ENCODE measurements around the gene CACNG7. TPM values are rescaled to one million over a fixed set of nuclear protein-coding genes. Genes with fewer than 3 reads are reported as not detected.

CACNG7 gene, protein sequence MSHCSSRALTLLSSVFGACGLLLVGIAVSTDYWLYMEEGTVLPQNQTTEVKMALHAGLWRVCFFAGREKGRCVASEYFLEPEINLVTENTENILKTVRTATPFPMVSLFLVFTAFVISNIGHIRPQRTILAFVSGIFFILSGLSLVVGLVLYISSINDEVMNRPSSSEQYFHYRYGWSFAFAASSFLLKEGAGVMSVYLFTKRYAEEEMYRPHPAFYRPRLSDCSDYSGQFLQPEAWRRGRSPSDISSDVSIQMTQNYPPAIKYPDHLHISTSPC
- not detected for total RNA-seq

DNA sequence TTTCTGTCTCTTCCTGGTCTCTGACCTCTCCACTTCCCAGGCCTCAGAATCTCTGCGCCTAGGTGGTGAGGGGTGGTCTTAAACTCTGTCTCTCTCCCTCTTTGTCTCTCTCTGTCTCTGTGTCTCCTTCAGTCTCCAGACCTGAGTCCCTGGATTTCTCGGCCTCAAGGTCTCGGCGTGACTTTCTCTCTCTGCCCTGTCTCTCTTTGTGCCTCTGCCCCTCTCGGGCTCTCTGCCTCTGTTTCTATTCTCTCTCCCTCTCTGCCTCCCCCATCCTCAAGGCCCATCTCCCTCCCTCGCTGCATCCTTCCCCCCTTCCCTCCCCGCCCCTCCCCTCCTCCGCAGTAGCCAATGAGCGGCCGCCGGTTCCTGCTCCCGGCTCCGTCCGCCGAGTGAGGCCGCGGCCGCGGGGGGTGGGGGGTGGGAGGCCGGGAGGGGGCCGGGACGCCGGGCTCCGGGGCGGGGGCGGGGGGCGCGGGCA is at the start of gene CACNG7:
TSS of gene CACNG7 (plus strand) at position 344 of the 481 bp plus-strand sequence. CDS start 3,554 bp downstream, outside the sequence.
- H3K9me3 Mint-ChIP-seq, result no peaks in the 10 kb centered on the region
- ATAC-seq (no peak), DNase-seq (no peak)
- CTCF ChIA-PET, result no interaction called here
- H3K4me1 Mint-ChIP-seq (ENCODE audit: low read depth), result peaks cover 14% of the 10 kb centered on the region
- H3K27ac Mint-ChIP-seq, result no peak within 1 kb of the TSS
- H3K36me3 Mint-ChIP-seq (ENCODE audit: low read depth), result no peaks in the 10 kb centered on the region
- intact Hi-C loops (cut with micrococcal nuclease), result loop anchor here (10.0 kb wide), 1 partner anchor 64 kb away; no protein-coding TSS in a partner anchor
- TF ChIP-seq, protein P1, sequence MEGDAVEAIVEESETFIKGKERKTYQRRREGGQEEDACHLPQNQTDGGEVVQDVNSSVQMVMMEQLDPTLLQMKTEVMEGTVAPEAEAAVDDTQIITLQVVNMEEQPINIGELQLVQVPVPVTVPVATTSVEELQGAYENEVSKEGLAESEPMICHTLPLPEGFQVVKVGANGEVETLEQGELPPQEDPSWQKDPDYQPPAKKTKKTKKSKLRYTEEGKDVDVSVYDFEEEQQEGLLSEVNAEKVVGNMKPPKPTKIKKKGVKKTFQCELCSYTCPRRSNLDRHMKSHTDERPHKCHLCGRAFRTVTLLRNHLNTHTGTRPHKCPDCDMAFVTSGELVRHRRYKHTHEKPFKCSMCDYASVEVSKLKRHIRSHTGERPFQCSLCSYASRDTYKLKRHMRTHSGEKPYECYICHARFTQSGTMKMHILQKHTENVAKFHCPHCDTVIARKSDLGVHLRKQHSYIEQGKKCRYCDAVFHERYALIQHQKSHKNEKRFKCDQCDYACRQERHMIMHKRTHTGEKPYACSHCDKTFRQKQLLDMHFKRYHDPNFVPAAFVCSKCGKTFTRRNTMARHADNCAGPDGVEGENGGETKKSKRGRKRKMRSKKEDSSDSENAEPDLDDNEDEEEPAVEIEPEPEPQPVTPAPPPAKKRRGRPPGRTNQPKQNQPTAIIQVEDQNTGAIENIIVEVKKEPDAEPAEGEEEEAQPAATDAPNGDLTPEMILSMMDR (IDR thresholded peaks at IDR 0.05), result no peak
- no peak within 1 kb of the TSS for H3K4me3 Mint-ChIP-seq
- peaks cover 63% of the 10 kb centered on the region for H3K27me3 Mint-ChIP-seq
- POLR2A ChIA-PET, result no interaction called here

DNA sequence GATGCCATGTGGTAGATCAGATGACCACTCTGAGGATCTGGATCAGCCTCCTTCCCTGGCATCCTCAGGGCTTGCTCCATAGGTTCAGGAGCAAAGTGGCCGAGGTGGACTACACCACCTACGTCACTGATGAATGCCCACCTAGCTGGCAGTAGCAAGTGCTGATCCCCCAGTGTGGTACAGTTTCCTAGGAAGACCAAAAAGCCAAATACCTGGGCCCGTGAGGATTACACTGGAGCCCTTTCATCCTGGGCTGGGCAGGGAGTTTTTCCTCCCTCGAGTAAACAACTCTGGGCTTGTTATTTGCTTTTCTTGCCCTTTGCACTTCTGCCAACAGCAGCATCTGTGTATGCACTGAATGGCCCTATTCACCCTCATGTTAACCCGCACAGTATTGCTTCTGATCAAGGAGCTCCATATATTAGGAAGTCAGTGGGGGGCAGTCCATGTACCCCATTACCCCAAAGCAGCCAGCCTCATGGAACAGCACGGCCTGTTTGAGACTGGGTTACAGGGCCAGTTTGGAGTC is 44.7 kb upstream of the CACNG7 start:
- Mint-ChIP-seq H3K4me3 (no peak overlapping the region), H3K36me3 (ENCODE audit: low read depth) (no peaks in the 10 kb centered on the region), H3K27ac (no peak overlapping the region), H3K4me1 (ENCODE audit: low read depth) (peaks cover 13% of the 10 kb centered on the region), H3K9me3 (no peaks in the 10 kb centered on the region), H3K27me3 (no peaks in the 10 kb centered on the region)
- CTCF ChIA-PET, result interaction anchor here (0.9 kb wide), 1 partner anchor 160 kb away, joined by 3 read pairs; no protein-coding TSS in a partner anchor
- DNase-seq, result no peak
- TF ChIP-seq, protein P1 (IDR thresholded peaks at IDR 0.05), result no peak
- intact Hi-C loops (cut with micrococcal nuclease), result no loop called here
- ATAC-seq, result no peak
- POLR2A ChIA-PET, result interaction anchor here (5.0 kb wide), 1 partner anchor 12 kb away, joined by 18 read pairs; no protein-coding TSS in a partner anchor

DNA sequence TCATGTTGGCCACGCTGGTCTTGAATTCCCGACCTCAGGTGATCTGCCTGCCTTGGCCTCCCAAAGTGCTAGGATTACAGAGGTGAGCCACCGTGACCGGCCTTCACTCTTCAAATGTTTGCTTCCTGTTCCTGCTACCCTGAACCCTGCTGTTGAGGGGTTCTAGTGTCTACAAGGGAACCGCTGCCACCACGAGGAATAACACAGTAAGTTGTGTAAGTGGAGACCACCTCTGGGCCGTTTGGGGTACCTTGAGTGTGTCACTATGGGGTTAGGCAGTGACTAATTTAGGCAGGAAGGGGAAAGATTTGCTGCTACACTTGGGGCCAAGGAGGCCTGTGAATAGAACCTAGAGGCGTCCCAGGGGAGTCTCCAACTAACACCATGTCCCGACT is 43.6 kb upstream of the CACNG7 start:
- TF ChIP-seq, protein P1 (IDR thresholded peaks at IDR 0.05), result no peak
- Mint-ChIP-seq H3K4me1 (ENCODE audit: low read depth) (peaks cover 15% of the 10 kb centered on the region), H3K36me3 (ENCODE audit: low read depth) (peaks cover 4% of the 10 kb centered on the region), H3K27ac (peak overlapping the region; percentile 79), H3K9me3 (no peaks in the 10 kb centered on the region), H3K4me3 (peak overlapping the region; percentile 92), H3K27me3 (no peaks in the 10 kb centered on the region)
- ChIA-PET CTCF (interaction anchor here (1.0 to 3.0 kb wide), 2 partner anchors 17 to 159 kb away, joined by 3 to 14 read pairs; partner anchors contain the start of gene PRKCG), POLR2A (interaction anchor here (1.5 to 5.0 kb wide), 2 partner anchors 11 to 13 kb away, joined by 8 to 18 read pairs; no protein-coding TSS in a partner anchor)
- peak; percentile 38 for DNase-seq
- intact Hi-C loops (cut with micrococcal nuclease), result no loop called here
- ATAC-seq, result no peak

DNA sequence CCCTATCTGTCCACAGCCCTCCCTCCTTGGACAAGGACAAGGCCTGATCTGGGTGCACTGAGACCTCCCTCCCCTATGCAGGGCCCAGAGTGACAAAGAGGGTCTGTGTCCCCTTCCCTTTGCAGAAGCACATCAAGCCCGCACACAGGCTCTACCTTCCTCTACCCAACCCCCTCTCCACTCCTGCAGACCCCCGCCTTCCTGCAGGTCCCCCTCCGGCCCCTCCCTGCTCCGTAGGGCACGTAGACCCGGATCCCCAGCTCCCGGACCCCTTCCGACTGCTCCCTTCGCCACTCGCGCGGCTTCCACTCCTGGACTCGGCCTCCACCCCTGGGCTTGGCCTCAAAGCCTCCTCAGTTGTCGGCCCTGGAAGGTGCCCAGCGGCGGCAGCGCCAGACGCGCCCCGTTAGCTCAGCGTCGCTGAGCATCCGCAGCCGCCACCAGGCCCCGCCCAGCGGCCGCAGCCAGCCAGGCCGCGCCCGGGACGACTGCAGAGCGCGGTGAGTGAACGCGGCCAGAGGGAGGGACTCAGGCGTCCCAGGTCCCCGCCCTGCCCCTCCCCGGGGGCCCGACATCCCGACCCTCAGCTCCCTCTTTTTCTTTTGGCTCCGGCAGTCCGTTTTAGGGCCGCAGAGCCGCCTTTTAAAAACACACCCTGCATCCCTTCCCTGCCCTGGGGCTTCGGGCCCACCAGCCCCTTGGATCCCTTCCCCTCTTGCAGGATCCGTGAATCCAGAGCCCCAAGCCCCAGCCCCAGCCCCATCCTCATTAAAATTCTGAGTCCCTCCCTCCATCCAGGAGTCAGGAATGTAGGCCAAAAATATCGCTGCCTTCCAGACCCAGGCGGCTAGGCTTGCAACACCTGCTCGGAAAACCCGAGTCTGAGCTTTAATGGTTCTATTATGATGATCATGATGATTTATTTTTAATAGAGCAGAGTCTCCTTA is 42.9 kb upstream of the CACNG7 start:
- H3K4me1 Mint-ChIP-seq (ENCODE audit: low read depth), result peaks cover 20% of the 10 kb centered on the region
- intact Hi-C loops (cut with micrococcal nuclease), result no loop called here
- H3K36me3 Mint-ChIP-seq (ENCODE audit: low read depth), result peaks cover 6% of the 10 kb centered on the region
- ChIA-PET POLR2A (interaction anchor here (0.8 to 5.0 kb wide), 4 partner anchors 10 to 20 kb away, joined by 3 to 18 read pairs (median 6); no protein-coding TSS in a partner anchor), CTCF (interaction anchor here (1.0 to 3.0 kb wide), 3 partner anchors 12 to 158 kb away, joined by 3 to 14 read pairs (median 9); partner anchors contain the start of gene PRKCG)
- peak overlapping the region; percentile 91 for H3K27ac Mint-ChIP-seq
- DNase-seq (peak; percentile 70), ATAC-seq (peak; percentile 13)
- H3K9me3 Mint-ChIP-seq, result no peaks in the 10 kb centered on the region
- no peaks in the 10 kb centered on the region for H3K27me3 Mint-ChIP-seq
- H3K4me3 Mint-ChIP-seq, result peak overlapping the region; percentile 92
- TF ChIP-seq, protein P1 (IDR thresholded peaks at IDR 0.05), result no peak

All from activated CD8-positive, alpha-beta T cell treated with anti-CD3 and anti-CD28 coated beads for 36 hours (primary cell).